Measurements from ENCODE around the gene CAPNS2.

DNA sequence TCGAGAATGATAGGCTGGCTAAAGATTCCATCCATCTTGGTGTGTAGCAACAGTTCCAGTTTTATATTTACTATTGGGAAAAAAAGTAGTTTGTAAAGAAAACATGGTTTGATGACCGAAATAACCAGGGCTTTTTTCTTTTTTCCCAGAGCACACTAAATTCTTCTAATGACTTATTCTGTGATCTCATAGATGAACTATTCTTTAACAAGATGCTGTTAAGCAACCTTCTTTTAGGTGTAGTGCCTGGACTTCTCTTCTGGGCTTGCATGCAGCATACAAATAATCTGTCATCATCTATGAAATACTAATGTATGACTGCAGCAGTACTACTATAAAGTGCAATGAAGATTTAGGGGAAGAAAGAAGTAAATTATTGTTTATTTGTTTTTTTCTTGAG, 11.0 kb upstream of the CAPNS2 start:
- TF ChIP-seq, protein P1, sequence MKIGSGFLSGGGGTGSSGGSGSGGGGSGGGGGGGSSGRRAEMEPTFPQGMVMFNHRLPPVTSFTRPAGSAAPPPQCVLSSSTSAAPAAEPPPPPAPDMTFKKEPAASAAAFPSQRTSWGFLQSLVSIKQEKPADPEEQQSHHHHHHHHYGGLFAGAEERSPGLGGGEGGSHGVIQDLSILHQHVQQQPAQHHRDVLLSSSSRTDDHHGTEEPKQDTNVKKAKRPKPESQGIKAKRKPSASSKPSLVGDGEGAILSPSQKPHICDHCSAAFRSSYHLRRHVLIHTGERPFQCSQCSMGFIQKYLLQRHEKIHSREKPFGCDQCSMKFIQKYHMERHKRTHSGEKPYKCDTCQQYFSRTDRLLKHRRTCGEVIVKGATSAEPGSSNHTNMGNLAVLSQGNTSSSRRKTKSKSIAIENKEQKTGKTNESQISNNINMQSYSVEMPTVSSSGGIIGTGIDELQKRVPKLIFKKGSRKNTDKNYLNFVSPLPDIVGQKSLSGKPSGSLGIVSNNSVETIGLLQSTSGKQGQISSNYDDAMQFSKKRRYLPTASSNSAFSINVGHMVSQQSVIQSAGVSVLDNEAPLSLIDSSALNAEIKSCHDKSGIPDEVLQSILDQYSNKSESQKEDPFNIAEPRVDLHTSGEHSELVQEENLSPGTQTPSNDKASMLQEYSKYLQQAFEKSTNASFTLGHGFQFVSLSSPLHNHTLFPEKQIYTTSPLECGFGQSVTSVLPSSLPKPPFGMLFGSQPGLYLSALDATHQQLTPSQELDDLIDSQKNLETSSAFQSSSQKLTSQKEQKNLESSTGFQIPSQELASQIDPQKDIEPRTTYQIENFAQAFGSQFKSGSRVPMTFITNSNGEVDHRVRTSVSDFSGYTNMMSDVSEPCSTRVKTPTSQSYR (CRISPR knock-in tag; IDR thresholded peaks at IDR 0.05; ENCODE audit: borderline replicate concordance) = no peak
- TF ChIP-seq, protein P2, sequence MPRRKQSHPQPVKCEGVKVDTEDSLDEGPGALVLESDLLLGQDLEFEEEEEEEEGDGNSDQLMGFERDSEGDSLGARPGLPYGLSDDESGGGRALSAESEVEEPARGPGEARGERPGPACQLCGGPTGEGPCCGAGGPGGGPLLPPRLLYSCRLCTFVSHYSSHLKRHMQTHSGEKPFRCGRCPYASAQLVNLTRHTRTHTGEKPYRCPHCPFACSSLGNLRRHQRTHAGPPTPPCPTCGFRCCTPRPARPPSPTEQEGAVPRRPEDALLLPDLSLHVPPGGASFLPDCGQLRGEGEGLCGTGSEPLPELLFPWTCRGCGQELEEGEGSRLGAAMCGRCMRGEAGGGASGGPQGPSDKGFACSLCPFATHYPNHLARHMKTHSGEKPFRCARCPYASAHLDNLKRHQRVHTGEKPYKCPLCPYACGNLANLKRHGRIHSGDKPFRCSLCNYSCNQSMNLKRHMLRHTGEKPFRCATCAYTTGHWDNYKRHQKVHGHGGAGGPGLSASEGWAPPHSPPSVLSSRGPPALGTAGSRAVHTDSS (CRISPR knock-in tag; conservative IDR thresholded peaks at IDR 0.05) = no peak
- no peak for TF ChIP-seq NR1H2 (CRISPR knock-in tag; IDR thresholded peaks at IDR 0.05; ENCODE audit: borderline replicate concordance, low read depth)
- no peak for TF ChIP-seq EP300 (IDR thresholded peaks at IDR 0.05; ENCODE audit: low read depth in 2 of 2, low read length in 2 of 2)
- TF ChIP-seq EP300 (CRISPR knock-in tag; IDR thresholded peaks at IDR 0.05; ENCODE audit: borderline replicate concordance) = no peak
- TF ChIP-seq YY1 (IDR thresholded peaks at IDR 0.05; ENCODE audit: insufficient read depth, insufficient replicate concordance, low read depth, low read length) = no peak
- TF ChIP-seq, protein P3, sequence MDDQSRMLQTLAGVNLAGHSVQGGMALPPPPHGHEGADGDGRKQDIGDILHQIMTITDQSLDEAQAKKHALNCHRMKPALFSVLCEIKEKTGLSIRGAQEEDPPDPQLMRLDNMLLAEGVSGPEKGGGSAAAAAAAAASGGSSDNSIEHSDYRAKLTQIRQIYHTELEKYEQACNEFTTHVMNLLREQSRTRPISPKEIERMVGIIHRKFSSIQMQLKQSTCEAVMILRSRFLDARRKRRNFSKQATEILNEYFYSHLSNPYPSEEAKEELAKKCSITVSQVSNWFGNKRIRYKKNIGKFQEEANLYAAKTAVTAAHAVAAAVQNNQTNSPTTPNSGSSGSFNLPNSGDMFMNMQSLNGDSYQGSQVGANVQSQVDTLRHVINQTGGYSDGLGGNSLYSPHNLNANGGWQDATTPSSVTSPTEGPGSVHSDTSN (CRISPR knock-in tag; IDR thresholded peaks at IDR 0.05; ENCODE audit: borderline replicate concordance) = no peak
- no peak for TF ChIP-seq CTCF (CRISPR knock-in tag; IDR thresholded peaks at IDR 0.05)
- TF ChIP-seq RNF2 (conservative IDR thresholded peaks at IDR 0.05; ENCODE audit: low read depth) = no peak
- no peak for TF ChIP-seq UBTF (CRISPR knock-in tag; IDR thresholded peaks at IDR 0.05)
- TF ChIP-seq ELF1 (CRISPR knock-in tag; IDR thresholded peaks at IDR 0.05) = no peak
- no peak for TF ChIP-seq GTF2F1 (IDR thresholded peaks at IDR 0.05; ENCODE audit: low read length)
- TF ChIP-seq, protein P4, sequence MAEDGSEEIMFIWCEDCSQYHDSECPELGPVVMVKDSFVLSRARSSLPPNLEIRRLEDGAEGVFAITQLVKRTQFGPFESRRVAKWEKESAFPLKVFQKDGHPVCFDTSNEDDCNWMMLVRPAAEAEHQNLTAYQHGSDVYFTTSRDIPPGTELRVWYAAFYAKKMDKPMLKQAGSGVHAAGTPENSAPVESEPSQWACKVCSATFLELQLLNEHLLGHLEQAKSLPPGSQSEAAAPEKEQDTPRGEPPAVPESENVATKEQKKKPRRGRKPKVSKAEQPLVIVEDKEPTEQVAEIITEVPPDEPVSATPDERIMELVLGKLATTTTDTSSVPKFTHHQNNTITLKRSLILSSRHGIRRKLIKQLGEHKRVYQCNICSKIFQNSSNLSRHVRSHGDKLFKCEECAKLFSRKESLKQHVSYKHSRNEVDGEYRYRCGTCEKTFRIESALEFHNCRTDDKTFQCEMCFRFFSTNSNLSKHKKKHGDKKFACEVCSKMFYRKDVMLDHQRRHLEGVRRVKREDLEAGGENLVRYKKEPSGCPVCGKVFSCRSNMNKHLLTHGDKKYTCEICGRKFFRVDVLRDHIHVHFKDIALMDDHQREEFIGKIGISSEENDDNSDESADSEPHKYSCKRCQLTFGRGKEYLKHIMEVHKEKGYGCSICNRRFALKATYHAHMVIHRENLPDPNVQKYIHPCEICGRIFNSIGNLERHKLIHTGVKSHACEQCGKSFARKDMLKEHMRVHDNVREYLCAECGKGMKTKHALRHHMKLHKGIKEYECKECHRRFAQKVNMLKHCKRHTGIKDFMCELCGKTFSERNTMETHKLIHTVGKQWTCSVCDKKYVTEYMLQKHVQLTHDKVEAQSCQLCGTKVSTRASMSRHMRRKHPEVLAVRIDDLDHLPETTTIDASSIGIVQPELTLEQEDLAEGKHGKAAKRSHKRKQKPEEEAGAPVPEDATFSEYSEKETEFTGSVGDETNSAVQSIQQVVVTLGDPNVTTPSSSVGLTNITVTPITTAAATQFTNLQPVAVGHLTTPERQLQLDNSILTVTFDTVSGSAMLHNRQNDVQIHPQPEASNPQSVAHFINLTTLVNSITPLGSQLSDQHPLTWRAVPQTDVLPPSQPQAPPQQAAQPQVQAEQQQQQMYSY (CRISPR knock-in tag; IDR thresholded peaks at IDR 0.05) = no peak
- TF ChIP-seq BHLHE40 (IDR thresholded peaks at IDR 0.05; ENCODE audit: low read length) = no peak
- no peak for TF ChIP-seq ETV6 (CRISPR knock-in tag; conservative IDR thresholded peaks at IDR 0.05)
